ENCODE data around the gene NELL1.
"Not testable (repeated sequence)": the region's sequence is repeated elsewhere in the genome, so short reads cannot be mapped to it uniquely, and the experiment has no call there.

NELL1 gene

GRCh38 chr11:21198498-21198897, 529.1 kb downstream of the NELL1 start:
- DNase-seq (ENCODE audit: low read depth in 2 of 2): no peak

- no peak for DNase-seq (ENCODE audit: low read depth in 2 of 2)
Measured at GRCh38 chr11:21205205-21205604, 535.8 kb downstream of the NELL1 start.

GRCh38 chr11:21225860-21226259, 556.5 kb downstream of the NELL1 start:
- no peak for DNase-seq (ENCODE audit: low read depth in 2 of 2)

DNA sequence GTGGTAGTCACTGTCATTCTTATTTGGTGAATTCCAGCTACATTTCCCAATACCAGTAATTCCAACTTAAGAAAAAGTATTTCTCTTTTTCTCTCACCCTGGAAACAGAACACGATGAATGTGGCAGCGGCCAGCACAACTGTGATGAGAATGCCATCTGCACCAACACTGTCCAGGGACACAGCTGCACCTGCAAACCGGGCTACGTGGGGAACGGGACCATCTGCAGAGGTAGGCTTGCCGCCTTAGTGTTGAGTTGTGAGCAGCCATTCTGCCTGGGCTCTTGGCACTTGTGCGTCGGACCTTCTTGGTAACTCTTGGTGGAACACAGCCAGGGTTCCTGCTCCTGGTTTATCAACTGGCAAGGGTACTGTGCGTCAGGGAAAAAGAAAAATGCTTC, 559.8 kb downstream of the NELL1 start:
- no peak for DNase-seq (ENCODE audit: low read depth in 2 of 2)

DNA sequence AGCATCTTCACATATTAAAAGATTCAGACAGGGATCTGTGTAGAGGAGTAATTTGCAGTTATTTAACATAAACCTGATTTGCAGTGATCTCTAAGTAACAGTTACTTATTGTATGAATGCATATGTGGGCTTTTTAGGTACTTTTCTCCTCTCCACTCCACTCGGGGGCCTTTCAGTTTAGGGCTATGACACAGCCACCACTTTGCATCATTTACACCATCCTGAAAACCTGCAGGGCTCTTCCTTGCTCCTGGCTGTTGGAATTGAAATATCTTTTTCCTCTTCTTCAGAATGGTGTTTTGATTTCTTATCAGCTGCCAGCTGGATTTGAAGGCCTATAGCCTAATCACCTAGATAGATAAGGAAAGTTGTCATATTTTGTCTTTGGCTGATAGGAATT, 580.8 kb downstream of the NELL1 start:
- DNase-seq (ENCODE audit: low read depth in 2 of 2): no peak

- DNase-seq (ENCODE audit: low read depth in 2 of 2): no peak
Measured at GRCh38 chr11:21254055-21254454, 584.7 kb downstream of the NELL1 start.

- DNase-seq (ENCODE audit: low read depth in 2 of 2): no peak
Measured at GRCh38 chr11:21254790-21255189, 585.4 kb downstream of the NELL1 start.

DNA sequence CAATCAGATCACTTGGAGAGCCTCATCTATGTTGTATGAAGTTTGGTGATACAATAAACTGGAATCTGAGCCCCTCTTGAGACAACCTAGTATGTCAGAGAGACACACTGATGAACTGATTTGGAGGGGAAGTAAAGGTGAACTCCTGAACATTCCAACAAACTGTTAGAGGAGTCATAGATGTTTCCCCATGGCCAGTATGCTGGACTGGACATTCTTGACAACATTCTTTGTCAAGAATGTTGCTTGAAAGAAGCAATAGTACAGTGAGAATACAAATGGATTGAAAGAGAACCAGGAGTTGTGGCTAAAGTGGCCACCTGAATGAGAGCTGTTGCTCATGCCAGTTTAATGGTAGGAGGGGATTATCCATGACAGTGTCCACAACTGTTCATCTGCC, 588.1 kb downstream of the NELL1 start:
- DNase-seq (ENCODE audit: low read depth in 2 of 2): no peak

- no peak for DNase-seq (ENCODE audit: low read depth in 2 of 2)
Measured at GRCh38 chr11:21258414-21258813, 589.0 kb downstream of the NELL1 start.

GRCh38 chr11:21260101-21260500, 590.7 kb downstream of the NELL1 start:
- no peak for DNase-seq (ENCODE audit: low read depth in 2 of 2)

GRCh38 chr11:21262992-21263391, 593.6 kb downstream of the NELL1 start:
- no peak for DNase-seq (ENCODE audit: low read depth in 2 of 2)

GRCh38 chr11:21264125-21264524, 594.7 kb downstream of the NELL1 start:
- DNase-seq (ENCODE audit: low read depth in 2 of 2): no peak

- no peak for DNase-seq (ENCODE audit: low read depth in 2 of 2)
Measured at GRCh38 chr11:21268036-21268435, 598.6 kb downstream of the NELL1 start.

DNA sequence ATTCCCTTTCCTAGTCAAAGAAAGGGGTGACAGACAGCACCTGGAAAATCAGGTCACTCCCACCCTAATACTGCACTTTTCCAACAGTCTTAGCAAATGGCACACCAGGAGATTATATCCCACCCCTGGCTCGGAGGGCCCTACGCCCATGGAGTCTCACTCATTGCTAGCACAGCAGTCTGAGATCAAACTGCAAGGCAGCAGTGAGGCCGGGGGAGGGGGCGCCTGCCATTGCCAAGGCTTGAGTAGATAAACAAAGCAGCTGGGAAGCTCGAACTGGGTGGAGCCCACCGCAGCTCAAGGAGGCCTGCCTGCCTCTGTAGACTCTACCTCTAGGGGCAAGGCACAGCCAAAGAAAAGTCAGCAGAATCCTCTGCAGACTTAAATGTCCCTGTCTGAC, 602.8 kb downstream of the NELL1 start:
- not testable (repeated sequence) for DNase-seq (ENCODE audit: low read depth in 2 of 2)

DNA sequence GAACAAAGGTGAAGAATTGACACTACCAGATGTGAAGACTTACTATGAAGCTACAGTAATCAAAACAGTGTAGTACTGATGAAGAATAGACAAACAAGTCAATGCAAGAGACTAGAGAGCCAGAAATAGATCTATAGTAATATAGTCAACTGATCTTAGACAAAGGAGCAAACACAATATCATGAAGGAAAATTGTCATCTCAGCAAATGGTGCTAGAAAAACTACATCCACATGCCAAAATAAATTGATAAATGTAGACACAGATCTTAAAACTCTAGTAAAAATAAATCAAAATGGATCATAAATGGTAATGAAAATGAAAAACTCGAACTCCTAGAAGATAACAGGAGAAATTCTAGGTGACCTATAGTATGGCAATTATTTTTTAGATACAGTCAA, 609.5 kb downstream of the NELL1 start:
- DNase-seq (ENCODE audit: low read depth in 2 of 2): no peak

GRCh38 chr11:21285104-21285503, 615.7 kb downstream of the NELL1 start:
- no peak for DNase-seq (ENCODE audit: low read depth in 2 of 2)

GRCh38 chr11:21289686-21290085, 620.3 kb downstream of the NELL1 start:
- DNase-seq (ENCODE audit: low read depth in 2 of 2): no peak

DNA sequence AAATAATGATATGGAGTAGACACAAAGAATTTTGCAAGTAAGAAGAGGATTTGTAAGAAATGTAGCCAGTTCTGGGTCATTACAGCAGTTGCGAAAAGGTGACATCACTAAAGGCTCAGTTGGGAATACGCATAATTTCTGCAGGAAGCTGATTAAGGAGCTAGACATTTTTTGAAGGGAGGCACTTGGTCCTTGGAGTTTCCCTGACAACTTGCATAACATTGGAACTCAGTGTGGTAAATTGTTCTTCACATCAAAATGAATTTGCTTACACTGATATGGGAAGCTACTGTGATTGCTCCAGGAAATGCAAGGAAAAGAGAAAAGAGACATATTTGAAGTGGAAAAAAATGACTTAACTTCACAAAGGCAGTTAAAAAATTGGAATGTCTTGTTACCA, 626.1 kb downstream of the NELL1 start:
- no peak for DNase-seq (ENCODE audit: low read depth in 2 of 2)

GRCh38 chr11:21301981-21302380, 632.6 kb downstream of the NELL1 start:
- DNase-seq (ENCODE audit: low read depth in 2 of 2): no peak

DNA sequence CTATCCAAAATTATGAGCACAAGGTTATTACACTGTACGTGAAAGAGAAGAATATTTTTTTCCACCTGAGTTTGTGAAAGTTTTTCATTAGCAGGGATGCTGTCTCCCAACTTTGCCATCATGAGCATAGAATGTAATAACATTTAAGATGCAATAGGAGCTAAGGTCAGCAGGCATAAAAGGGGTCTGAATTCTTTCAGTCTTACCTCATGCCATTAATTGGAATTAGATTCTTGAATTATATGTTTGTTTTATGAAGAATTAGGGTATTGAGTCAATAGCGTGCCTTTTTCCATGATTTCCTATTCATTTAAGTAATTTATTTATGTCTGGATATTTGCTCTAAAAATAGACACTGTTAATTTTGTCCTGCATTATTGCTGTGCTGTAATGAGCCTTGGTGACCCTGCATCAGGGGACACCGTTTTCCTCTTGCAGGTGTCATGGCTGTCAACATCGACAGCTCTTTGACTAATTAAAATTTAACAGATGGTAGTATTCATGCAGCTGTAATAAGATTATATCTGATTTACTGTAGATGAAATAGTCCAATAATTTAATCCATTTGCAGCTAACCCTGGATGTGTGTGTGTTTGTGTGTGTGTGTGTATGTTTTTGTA, 637.5 kb downstream of the NELL1 start:
- no peak for DNase-seq (ENCODE audit: low read depth in 2 of 2)

DNA sequence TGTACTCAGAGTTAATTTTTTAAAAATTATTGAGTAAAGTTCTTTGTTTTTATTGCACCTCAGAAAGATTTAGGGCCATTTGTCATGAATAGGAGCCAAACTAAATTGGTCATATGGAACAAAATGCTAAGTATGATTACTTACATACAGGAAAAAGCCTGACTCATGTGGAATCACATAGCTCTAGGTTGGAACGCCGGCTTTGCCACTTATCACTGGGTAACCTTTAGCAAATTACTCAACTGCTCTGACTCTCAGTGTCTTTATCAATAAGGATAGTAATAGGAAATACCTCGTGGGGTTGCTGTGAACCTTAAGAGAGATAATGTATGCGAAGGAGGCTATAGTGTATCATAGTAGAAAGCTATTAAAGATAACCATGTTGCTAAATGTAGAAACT, 638.5 kb downstream of the NELL1 start:
- DNase-seq (ENCODE audit: low read depth in 2 of 2): no peak

DNA sequence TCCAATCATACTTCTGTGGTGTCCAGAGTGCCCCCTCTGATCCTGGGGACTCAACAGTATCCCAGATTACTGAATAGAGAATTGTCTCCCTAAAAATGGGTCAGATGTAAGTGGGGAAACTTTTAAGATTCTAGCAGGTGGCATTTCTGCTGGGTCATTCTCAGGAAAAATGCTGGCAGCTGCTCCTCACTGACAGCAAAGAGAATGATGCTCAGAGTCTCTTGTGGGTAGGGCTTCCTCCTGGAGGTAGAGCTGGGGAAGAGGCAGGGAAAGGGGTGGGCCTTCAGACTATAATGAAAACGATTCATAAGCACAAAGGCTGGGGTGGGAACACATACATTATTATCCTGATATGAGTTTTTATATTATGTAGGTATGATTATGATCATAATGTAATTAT, 647.2 kb downstream of the NELL1 start:
- no peak for DNase-seq (ENCODE audit: low read depth in 2 of 2)

- DNase-seq (ENCODE audit: low read depth in 2 of 2): no peak
Measured at GRCh38 chr11:21321072-21321471, 651.7 kb downstream of the NELL1 start.

DNA sequence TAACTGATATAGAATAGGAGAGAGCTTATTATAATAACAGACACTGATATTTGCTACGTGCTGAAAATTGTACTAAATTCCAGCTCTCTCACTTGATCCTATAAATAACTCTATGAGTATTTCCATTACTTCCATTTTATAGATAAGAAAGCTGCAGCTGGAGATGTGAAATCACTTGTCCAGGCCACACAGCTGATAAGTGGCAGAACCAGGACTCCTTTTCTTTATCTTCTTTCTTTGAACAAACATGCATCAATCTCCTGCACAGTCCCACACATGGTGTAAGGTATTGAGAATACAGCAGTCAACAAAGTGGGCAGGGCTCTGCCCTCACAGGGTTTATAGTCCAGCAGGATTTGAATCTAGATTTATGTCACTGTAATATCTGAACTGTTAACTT, 652.1 kb downstream of the NELL1 start:
- DNase-seq (ENCODE audit: low read depth in 2 of 2): no peak
